Tibial artery (tissue), 4 donors: ENCODE data around the gene PTPRN2.

Source experiments
- DNase-seq, 2 donors: peaks; one replicate each; pipeline ENCODE4 v3.0.0-alpha.2; 2019
- H3K27ac ChIP-seq, 2 donors: fragments of 200-600 bp; sonication (generic) in 1 of 2; 1 replicate in 1 of 2; 2 replicates in 1 of 2; pipeline ENCODE4 v1.5.1; 2018 to 2019; ENCODE audit warnings: mild to moderate bottlenecking in 1 of 2
- H3K27me3 ChIP-seq, 2 donors: fragments of 200-600 bp; sonication (generic) in 1 of 2; one replicate each; pipeline versions ENCODE4 v1.5.1 to v1.6.0; 2016 to 2019
- H3K36me3 ChIP-seq, 3 donors: fragments of 200-600 bp; sonication (generic) in 2 of 3; one replicate each; pipeline ENCODE4 v1.5.1; 2016 to 2019; ENCODE audit warnings: mild to moderate bottlenecking in 2 of 3
- H3K4me1 ChIP-seq, 4 donors: fragments of 200-600 bp; sonication (generic) in 2 of 4; 1 replicate in 3 of 4; 2 replicates in 1 of 4; pipeline ENCODE4 v1.5.1; 2016 to 2019
- H3K4me3 ChIP-seq, 2 donors: fragments of 200-600 bp; sonication (generic) in 1 of 2; 1 replicate in 1 of 2; 2 replicates in 1 of 2; pipeline ENCODE4 v1.5.1; 2018 to 2019; ENCODE audit warnings: mild to moderate bottlenecking in 2 of 2
- H3K9me3 ChIP-seq, 3 donors: fragments of 200-600 bp; sonication (generic) in 1 of 3; one replicate each; pipeline ENCODE4 v1.5.1; 2016 to 2019
- CTCF ChIP-seq, 2 experiments: fragments of 200-600 bp in 1 of 2; fragments of 450-650 bp in 1 of 2; IDR thresholded peaks; one replicate each; pipeline ENCODE4 v1.5.1; 2017 to 2019; ENCODE audit warnings: antibody characterized with exemption in 2 of 2, mild to moderate bottlenecking in 1 of 2, moderate library complexity in 1 of 2
- intact Hi-C: fragments of 100-400 bp; cut with DNase I; formaldehyde crosslinking; loops from one replicate; pipeline ENCODE4 v1.15.0; 2023; ENCODE audit warnings: low total_unique reads

The PTPRN2 gene

DNA sequence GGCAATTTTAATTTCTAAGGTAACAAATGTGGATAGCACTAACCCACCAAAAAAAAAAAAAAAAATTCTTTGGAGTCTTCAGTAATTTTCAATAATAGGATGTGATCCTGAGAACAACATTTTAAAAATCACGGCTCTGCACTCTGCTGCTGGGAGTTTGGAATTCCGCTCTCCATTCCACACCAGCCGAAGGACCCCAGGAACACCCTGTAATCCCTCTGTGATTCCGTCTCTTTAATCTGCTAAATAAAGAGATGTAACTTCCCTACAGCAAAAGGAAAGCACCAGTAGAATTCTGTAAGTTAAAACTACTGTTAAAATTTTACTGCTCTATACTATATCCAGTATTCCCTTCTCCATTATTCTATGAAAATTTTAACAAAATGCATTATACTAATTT is 284.5 kb downstream of the PTPRN2 start:
- no peak for TF ChIP-seq CTCF (IDR thresholded peaks at IDR 0.05)
- Histone ChIP-seq H3K4me1 (no peaks in the 10 kb centered on the region), H3K27me3 (peaks cover 0 to 3% of the 10 kb centered on the region in 2 donors), H3K27ac (no peak overlapping the region), H3K4me3 (no peak overlapping the region), H3K9me3 (peaks cover 0 to 15% (median 10%) of the 10 kb centered on the region in 3 donors), H3K36me3 (no peaks in the 10 kb centered on the region)
- intact Hi-C loops = no loop called here
- DNase-seq = no peak

DNA sequence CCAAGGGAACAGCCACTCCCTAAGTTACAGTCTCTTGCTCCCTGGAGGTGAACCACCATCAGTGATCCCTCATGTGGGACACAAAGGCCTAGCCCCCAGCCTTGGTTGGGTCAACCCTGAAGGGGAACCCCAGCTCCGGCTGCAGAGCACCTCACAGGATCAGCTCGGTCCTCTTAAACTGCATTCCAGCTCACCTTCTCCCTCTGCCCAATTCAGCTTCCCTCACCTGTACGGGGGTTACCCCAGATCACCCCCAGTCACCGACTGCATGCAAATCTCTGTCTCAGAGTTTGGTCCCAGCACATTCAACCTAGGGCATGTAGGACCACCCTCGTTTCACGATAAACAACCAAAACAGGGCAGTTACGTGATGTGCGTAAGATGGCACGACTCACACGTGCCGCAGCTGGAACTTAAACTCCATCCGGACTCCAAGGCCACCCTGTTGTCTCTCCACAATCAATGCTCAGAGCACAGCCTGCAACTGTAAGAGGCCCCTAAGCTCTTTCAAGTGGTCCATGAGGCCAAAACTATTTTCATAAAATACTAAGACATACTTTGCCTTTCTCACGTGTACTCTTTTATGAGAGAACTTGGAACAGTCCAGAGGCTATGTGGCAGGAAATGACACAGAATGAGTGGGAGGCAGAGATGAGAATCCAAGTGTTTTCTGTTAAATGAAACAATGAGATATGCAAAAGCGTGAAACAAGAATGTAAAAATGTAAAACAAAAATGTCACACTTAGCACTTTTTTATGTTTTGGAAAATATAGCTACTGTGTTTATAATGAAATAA is 285.2 kb downstream of the PTPRN2 start:
- no peaks in the 10 kb centered on the region for H3K4me1 ChIP-seq
- intact Hi-C loops = no loop called here
- TF ChIP-seq CTCF (IDR thresholded peaks at IDR 0.05) = no peak
- no peak overlapping the region for H3K4me3 ChIP-seq
- peaks cover 0 to 9% (median 3%) of the 10 kb centered on the region in 3 donors for H3K9me3 ChIP-seq
- no peak overlapping the region for H3K27ac ChIP-seq
- DNase-seq = no peak
- peaks cover 0 to 3% of the 10 kb centered on the region in 2 donors for H3K27me3 ChIP-seq
- no peaks in the 10 kb centered on the region for H3K36me3 ChIP-seq

GRCh38 chr7:158301207-158301606 is 286.4 kb downstream of the PTPRN2 start:
- H3K9me3 ChIP-seq = peaks cover 0 to 5% (median 0%) of the 10 kb centered on the region in 3 donors
- H3K27me3 ChIP-seq = peaks cover 0 to 3% of the 10 kb centered on the region in 2 donors
- H3K4me1 ChIP-seq = no peaks in the 10 kb centered on the region
- TF ChIP-seq CTCF (IDR thresholded peaks at IDR 0.05) = no peak
- no peak for DNase-seq
- intact Hi-C loops = no loop called here
- no peak overlapping the region for H3K4me3 ChIP-seq
- H3K36me3 ChIP-seq = no peaks in the 10 kb centered on the region
- no peak overlapping the region for H3K27ac ChIP-seq

GRCh38 chr7:158300427-158300826 is 287.2 kb downstream of the PTPRN2 start:
- Histone ChIP-seq H3K27ac (no peak overlapping the region), H3K4me3 (no peak overlapping the region), H3K9me3 (no peaks in the 10 kb centered on the region), H3K4me1 (no peaks in the 10 kb centered on the region), H3K27me3 (peaks cover 0 to 3% of the 10 kb centered on the region in 2 donors), H3K36me3 (no peaks in the 10 kb centered on the region)
- DNase-seq = peak in 1 of 2 donors; percentile 39
- TF ChIP-seq CTCF (IDR thresholded peaks at IDR 0.05) = no peak
- intact Hi-C loops = no loop called here

GRCh38 chr7:158299607-158300006 is 288.0 kb downstream of the PTPRN2 start:
- TF ChIP-seq CTCF (IDR thresholded peaks at IDR 0.05) = no peak
- Histone ChIP-seq H3K27ac (no peak overlapping the region), H3K36me3 (no peaks in the 10 kb centered on the region), H3K27me3 (peaks cover 0 to 3% of the 10 kb centered on the region in 2 donors), H3K4me1 (no peaks in the 10 kb centered on the region), H3K4me3 (no peak overlapping the region), H3K9me3 (no peaks in the 10 kb centered on the region)
- DNase-seq = peak; percentile 4 to 40
- intact Hi-C loops = no loop called here
